ENCODE data around the gene BLOC1S5. TPM values are rescaled to one million over a fixed set of nuclear protein-coding genes. Genes with fewer than 3 reads are reported as not detected.

Gene BLOC1S5
- total RNA-seq, 3 donors from 2014 or later, result 11.8 to 13.8 (median 12.2) TPM

DNA sequence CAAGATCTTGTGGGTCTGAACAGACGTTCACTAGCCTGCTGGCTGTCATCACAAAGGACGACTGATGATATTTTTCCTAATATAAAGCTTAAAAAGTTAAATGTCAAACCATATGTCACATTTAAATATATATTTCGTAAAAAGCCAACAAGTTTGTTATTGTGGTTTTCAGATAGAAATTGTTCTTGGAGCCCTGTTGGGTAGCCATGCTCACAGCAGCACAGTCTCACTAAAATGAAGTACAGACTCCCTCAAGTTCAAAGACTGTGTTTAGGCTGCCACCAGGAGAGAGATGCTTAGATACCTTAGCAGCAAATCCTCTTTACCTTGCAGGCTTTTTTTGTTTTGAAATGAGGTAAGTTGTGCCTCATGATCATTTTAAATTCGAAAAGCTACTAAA lies 20.4 kb upstream of the BLOC1S5 start:
- H3K4me3 ChIP-seq, result no peak overlapping the region
- no peaks in the 10 kb centered on the region for H3K4me1 ChIP-seq (ENCODE audit: low read depth)
- H3K9me3 ChIP-seq, result no peaks in the 10 kb centered on the region
- H3K36me3 ChIP-seq (ENCODE audit: low read depth), result no peaks in the 10 kb centered on the region
- intact Hi-C loops (cut with DNase I, micrococcal nuclease), result no loop called here
- DNase-seq (no peak), ATAC-seq (no peak)
- TF ChIP-seq, protein P1, sequence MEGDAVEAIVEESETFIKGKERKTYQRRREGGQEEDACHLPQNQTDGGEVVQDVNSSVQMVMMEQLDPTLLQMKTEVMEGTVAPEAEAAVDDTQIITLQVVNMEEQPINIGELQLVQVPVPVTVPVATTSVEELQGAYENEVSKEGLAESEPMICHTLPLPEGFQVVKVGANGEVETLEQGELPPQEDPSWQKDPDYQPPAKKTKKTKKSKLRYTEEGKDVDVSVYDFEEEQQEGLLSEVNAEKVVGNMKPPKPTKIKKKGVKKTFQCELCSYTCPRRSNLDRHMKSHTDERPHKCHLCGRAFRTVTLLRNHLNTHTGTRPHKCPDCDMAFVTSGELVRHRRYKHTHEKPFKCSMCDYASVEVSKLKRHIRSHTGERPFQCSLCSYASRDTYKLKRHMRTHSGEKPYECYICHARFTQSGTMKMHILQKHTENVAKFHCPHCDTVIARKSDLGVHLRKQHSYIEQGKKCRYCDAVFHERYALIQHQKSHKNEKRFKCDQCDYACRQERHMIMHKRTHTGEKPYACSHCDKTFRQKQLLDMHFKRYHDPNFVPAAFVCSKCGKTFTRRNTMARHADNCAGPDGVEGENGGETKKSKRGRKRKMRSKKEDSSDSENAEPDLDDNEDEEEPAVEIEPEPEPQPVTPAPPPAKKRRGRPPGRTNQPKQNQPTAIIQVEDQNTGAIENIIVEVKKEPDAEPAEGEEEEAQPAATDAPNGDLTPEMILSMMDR (IDR thresholded peaks at IDR 0.05), result no peak

DNA sequence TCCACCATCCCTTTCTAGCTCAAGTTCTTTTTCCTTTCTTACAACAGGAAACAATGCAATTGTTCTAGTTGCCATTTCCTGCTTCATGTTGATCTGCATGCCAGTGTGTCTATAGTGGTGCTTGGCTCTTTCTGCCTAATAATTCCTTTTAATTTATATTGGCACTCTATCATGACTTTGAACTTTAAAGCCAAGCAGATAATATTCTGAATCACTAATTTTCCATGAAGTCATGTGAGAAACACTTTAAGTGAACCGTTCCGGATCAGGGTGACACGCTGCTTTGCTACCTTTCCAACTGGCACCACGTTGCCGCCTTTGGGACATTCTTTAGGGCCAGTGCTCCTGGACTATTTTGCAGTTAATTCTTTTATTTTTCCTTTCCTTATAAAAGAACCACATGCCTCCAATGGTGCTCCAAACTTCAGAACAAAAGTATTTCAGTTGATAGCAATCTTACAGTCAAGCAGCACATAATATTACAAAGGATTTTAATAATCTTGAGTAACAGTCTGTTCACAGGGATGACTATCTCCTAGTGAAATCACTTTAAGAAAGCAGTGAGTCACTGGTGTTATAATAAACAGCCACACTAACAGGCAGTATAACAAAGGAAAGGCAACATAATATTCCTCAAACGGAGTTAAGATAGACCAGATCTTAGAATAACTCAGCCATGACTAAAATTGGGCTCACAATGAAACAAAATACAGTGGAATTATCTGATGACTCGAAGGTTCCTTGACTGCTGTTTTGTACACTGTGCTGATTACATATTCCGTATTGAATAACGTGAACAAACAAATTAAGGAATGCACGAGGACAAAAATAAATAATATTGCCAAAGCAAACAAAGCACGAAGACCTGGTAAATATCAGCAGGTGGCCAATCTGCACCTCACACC lies 19.0 kb upstream of the BLOC1S5 start:
- peak; percentile 48 for ATAC-seq

DNA sequence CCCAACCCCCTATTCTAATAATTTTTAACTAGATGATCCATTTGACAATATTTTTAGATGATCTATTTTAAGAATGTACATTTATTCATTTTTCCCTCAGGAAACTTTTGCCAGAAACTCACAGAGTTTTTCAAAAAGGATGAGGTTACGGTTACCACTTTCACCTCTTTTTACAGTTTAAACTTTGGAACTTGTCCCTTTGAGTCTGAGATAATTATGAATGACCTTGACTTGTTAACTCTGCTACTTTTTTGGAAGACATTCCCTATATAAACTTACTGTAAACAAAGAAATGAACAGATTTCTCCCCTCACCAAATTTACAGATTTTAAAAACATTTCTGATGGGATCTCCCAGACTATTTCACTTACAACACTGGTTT lies 18.4 kb upstream of the BLOC1S5 start:
- Histone ChIP-seq H3K36me3 (ENCODE audit: low read depth) (no peaks in the 10 kb centered on the region), H3K9me3 (no peaks in the 10 kb centered on the region), H3K4me1 (ENCODE audit: low read depth) (no peaks in the 10 kb centered on the region), H3K4me3 (no peak overlapping the region)
- intact Hi-C loops (cut with DNase I, micrococcal nuclease), result no loop called here
- no peak for ATAC-seq
- TF ChIP-seq, protein P1 (IDR thresholded peaks at IDR 0.05), result no peak
- DNase-seq, result no peak

More for the DNA sequence above, 19.0 kb upstream of the BLOC1S5 start:
- H3K9me3 ChIP-seq, result no peaks in the 10 kb centered on the region
- intact Hi-C loops (cut with DNase I, micrococcal nuclease), result no loop called here
- no peaks in the 10 kb centered on the region for H3K4me1 ChIP-seq (ENCODE audit: low read depth)
- H3K4me3 ChIP-seq, result no peak overlapping the region
- no peaks in the 10 kb centered on the region for H3K36me3 ChIP-seq (ENCODE audit: low read depth)
- TF ChIP-seq, protein P1 (IDR thresholded peaks at IDR 0.05), result no peak
- no peak for DNase-seq

DNA sequence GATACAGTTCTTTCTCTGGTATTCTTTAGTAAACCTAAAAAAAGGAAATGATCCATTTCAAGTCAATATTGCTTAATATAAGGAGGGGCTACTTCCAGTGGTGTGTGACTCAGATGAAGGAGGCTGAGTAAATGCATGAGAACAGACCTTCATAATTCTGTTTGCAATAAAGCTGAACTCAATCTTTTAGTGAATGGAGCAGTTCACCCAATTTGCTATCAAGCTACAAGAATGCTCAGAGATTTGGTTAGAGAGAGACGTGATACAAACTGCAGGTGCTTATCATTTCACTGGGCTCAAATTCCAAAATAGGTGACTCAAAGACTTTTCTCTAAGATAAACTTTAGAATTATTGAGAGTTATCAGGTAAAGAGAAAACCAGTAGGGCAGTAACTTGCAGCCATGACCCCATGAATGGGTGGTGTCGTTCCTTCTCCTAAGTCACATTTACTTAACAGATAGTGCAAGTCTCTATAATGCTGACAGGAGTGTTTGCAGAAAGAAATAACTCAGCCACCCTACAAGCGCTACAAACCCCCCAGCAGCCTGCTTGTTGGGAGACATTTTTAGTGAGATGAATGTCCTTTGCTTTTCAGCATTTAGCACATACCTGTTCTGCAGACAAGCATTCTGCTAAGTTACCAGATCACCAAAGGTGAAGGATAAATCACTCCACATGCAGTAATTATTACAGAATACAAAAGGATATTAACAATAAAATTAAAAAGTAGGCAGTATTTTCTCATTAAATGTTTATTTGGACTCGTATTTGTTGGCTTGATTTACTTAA lies 16.4 kb upstream of the BLOC1S5 start:
- DNase-seq (no peak), ATAC-seq (peak; percentile 25)
- no peaks in the 10 kb centered on the region for H3K36me3 ChIP-seq (ENCODE audit: low read depth)
- TF ChIP-seq, protein P1 (IDR thresholded peaks at IDR 0.05), result no peak
- H3K4me1 ChIP-seq (ENCODE audit: low read depth), result no peaks in the 10 kb centered on the region
- intact Hi-C loops (cut with DNase I, micrococcal nuclease), result no loop called here
- H3K4me3 ChIP-seq, result no peak overlapping the region
- no peaks in the 10 kb centered on the region for H3K9me3 ChIP-seq

DNA sequence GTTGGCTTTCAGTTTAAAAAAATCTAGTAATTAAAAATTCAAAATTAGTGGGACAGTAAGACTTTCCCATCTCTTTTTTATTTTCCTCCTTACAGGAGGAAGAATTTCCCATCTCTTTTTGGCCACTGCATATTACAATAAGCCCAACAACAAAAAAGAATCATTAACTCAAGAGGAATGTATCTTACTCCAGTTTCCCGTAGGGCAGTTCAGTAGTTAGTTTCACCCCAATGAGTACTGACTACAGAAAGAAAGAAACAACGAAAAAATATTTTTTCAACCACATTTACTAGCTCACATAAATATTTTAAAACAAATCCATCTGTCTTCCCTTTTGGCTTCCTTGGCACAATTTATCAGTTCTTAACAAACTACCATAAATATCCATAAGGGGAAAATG lies 14.9 kb upstream of the BLOC1S5 start:
- TF ChIP-seq, protein P1 (IDR thresholded peaks at IDR 0.05), result no peak
- H3K36me3 ChIP-seq (ENCODE audit: low read depth), result no peaks in the 10 kb centered on the region

More for the DNA sequence above, 14.9 kb upstream of the BLOC1S5 start:
- no peak for DNase-seq
- Histone ChIP-seq H3K4me1 (ENCODE audit: low read depth) (no peaks in the 10 kb centered on the region), H3K9me3 (no peaks in the 10 kb centered on the region), H3K4me3 (no peak overlapping the region)
- intact Hi-C loops (cut with DNase I, micrococcal nuclease), result no loop called here
- no peak for ATAC-seq
